Smooth muscle cell (in vitro differentiated cells): ENCODE results near the gene RHOBTB1. TPM values are rescaled to one million over a fixed set of nuclear protein-coding genes. Genes with fewer than 3 reads are reported as not detected.

Experiments
- DNase-seq: peaks from one replicate; lab custom pipeline; 2025; ENCODE audit not compliant: unreplicated experiment; lab: John Stamatoyannopoulos, UW
- H2AFZ ChIP-seq: fragments of 200-600 bp; sonication (generic); 2 replicates; pipeline ENCODE4 v1.6.0; 2016; ENCODE audit warnings: antibody characterized with exemption, low read depth, mild to moderate bottlenecking
- H3F3A ChIP-seq: fragments of 200-600 bp; sonication (generic); 2 replicates; pipeline ENCODE4 v1.6.0; 2017; ENCODE audit warnings: antibody characterized with exemption, low read depth
- H3K27ac ChIP-seq: fragments of 200-600 bp; sonication (generic); 2 replicates; pipeline ENCODE4 v1.5.1; 2016; ENCODE audit warnings: low read depth, mild to moderate bottlenecking
- H3K27me3 ChIP-seq: fragments of 200-600 bp; sonication (generic); 2 replicates; pipeline ENCODE4 v1.6.1; 2016; ENCODE audit warnings: low read depth, mild to moderate bottlenecking
- H3K36me3 ChIP-seq: fragments of 200-600 bp; sonication (generic); 2 replicates; pipeline ENCODE4 v1.5.1; 2016; ENCODE audit warnings: low read depth
- H3K4me1 ChIP-seq: fragments of 200-600 bp; sonication (generic); 2 replicates; pipeline ENCODE4 v1.5.1; 2016; ENCODE audit warnings: low read depth
- H3K4me2 ChIP-seq: fragments of 200-600 bp; sonication (generic); 2 replicates; pipeline ENCODE4 v1.6.0; 2016; ENCODE audit warnings: mild to moderate bottlenecking
- H3K4me3 ChIP-seq: fragments of 200-600 bp; sonication (generic); 2 replicates; pipeline ENCODE4 v1.5.1; 2016; ENCODE audit warnings: mild to moderate bottlenecking
- H3K79me2 ChIP-seq: fragments of 200-600 bp; sonication (generic); 2 replicates; pipeline ENCODE4 v1.6.0; 2016; ENCODE audit warnings: low read depth, mild to moderate bottlenecking
- H3K9ac ChIP-seq: fragments of 200-600 bp; sonication (generic); 2 replicates; pipeline ENCODE4 v1.6.0; 2016; ENCODE audit warnings: low read depth
- H3K9me3 ChIP-seq: fragments of 200-600 bp; sonication (generic); replicated peaks from 2 replicates; pipeline ENCODE4 v1.5.1; 2016; ENCODE audit warnings: low read depth
- H4K20me1 ChIP-seq: fragments of 200-600 bp; sonication (generic); 2 replicates; pipeline ENCODE4 v1.6.0; 2016; ENCODE audit warnings: low read depth
- WGBS: methylation state at CpG from one replicate; pipeline ENCODE4 v1.1.7; 2016; ENCODE audit warnings: low lambda C conversion rate; 5-methylcytosine and 5-hydroxymethylcytosine counted together
- polyA plus RNA-seq: library from polyadenylated mRNA; unstranded; fragments of >200 nt; fragmentation: Nextera tagmentation; extraction: Ambion mirVana; gene quantifications from 2 replicates; pipeline ENCODE4 v1.2.1, GENCODE V29; 2016
- total RNA-seq: library from RNA; depleted of rRNA; stranded (reverse); fragments of >200 nt; gene quantifications from 2 replicates; pipeline ENCODE4 v1.2.3, GENCODE V29; 2014
- TF ChIP-seq, protein P1 (sequence below): fragments of 200-600 bp; sonication (generic); IDR thresholded peaks from 2 replicates; pipeline ENCODE4 v1.5.1; 2017; ENCODE audit warnings: borderline replicate concordance, mild to moderate bottlenecking, antibody characterized with exemption; ENCODE audit not compliant: insufficient read depth, poor library complexity, severe bottlenecking

The RHOBTB1 gene
- total and polyA plus RNA-seq, 2 experiments from 2014 or later: 33.7 to 49.1 TPM

DNA sequence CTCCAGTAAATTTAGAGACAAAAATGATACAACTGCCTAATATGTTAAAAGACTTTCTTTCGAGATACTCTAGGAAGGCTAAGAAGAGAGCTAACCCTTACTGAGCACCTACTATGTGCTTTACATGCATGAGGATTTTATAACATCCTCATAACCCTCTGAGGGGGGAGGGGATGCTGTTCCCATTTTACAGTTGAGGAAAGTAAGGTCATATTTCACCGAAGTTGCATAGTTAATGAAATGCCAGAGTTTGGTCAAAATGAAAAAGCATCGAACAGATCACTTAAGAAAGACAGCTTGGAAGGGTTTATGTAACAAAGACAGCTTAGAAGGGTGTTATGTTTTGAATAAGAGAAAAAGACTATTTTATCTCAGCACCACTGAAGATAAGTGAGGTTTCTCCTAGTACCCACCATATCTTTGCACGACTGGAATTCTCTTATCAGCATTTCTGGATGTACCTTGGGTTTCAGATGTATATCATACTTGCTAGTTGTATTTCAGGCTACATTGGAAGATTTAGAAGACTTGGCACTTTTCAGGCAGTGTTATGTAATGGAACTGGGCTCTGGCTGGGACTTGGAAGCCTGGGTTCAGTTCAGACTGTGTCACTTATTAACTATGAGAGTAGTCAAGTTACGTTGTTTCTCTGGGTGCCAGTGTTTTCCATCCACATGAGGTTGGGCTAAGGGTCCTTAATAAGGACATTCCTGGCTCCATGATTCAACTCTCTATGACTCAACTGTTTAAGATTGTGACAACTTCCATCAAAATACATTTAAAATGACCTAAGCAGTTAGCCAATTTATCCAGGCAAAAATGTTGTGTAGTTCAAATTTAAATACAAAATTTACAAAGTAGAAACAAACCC, 6.0 kb downstream of the RHOBTB1 start:
- 74% methylated on average over 5 of the region's 5 CpGs for WGBS
- Histone ChIP-seq H3K4me1 (peaks cover 10% of the 10 kb centered on the region), H3F3A (peaks cover 4% of the 10 kb centered on the region), H4K20me1 (no peaks in the 10 kb centered on the region), H3K27me3 (no peaks in the 10 kb centered on the region), H3K9ac (no peak overlapping the region), H3K9me3 (no peaks in the 10 kb centered on the region), H3K79me2 (peaks cover 94% of the 10 kb centered on the region), H3K4me3 (no peak overlapping the region), H3K36me3 (peaks cover 4% of the 10 kb centered on the region), H3K27ac (peak overlapping the region; percentile 62), H3K4me2 (peak overlapping the region; percentile 30), H2AFZ (no peak overlapping the region)
- no peak for DNase-seq
- TF ChIP-seq, protein P1, sequence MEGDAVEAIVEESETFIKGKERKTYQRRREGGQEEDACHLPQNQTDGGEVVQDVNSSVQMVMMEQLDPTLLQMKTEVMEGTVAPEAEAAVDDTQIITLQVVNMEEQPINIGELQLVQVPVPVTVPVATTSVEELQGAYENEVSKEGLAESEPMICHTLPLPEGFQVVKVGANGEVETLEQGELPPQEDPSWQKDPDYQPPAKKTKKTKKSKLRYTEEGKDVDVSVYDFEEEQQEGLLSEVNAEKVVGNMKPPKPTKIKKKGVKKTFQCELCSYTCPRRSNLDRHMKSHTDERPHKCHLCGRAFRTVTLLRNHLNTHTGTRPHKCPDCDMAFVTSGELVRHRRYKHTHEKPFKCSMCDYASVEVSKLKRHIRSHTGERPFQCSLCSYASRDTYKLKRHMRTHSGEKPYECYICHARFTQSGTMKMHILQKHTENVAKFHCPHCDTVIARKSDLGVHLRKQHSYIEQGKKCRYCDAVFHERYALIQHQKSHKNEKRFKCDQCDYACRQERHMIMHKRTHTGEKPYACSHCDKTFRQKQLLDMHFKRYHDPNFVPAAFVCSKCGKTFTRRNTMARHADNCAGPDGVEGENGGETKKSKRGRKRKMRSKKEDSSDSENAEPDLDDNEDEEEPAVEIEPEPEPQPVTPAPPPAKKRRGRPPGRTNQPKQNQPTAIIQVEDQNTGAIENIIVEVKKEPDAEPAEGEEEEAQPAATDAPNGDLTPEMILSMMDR: no peak

DNA sequence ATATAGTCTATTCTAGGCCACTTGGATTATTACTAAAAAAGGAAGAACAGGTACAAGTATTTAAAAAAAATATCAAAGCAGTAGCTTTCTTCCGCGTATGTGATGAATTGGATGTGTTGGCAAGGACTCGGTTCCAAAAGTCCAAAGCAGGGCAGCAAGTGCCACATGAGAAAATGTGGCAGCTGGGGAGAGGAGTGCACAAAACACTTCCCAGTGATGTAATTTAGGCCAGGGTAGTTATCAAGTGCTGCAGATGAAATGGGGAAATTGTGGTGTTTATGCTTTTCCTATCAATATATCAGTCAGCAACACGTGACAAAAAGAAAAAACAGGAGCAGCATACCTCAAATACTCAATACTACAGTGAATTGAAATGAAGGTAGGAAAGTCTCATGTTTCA, 7.0 kb downstream of the RHOBTB1 start:
- Histone ChIP-seq H3K4me2 (no peak overlapping the region), H2AFZ (no peak overlapping the region), H3F3A (no peaks in the 10 kb centered on the region), H3K9me3 (no peaks in the 10 kb centered on the region), H3K79me2 (peaks cover 93% of the 10 kb centered on the region), H3K4me3 (no peak overlapping the region), H3K36me3 (peaks cover 8% of the 10 kb centered on the region), H3K27me3 (no peaks in the 10 kb centered on the region), H3K27ac (no peak overlapping the region), H3K9ac (no peak overlapping the region), H4K20me1 (no peaks in the 10 kb centered on the region), H3K4me1 (peaks cover 2% of the 10 kb centered on the region)
- TF ChIP-seq, protein P1: no peak
- DNase-seq: no peak
- WGBS: 94% methylated on average over 4 of the region's 4 CpGs

DNA sequence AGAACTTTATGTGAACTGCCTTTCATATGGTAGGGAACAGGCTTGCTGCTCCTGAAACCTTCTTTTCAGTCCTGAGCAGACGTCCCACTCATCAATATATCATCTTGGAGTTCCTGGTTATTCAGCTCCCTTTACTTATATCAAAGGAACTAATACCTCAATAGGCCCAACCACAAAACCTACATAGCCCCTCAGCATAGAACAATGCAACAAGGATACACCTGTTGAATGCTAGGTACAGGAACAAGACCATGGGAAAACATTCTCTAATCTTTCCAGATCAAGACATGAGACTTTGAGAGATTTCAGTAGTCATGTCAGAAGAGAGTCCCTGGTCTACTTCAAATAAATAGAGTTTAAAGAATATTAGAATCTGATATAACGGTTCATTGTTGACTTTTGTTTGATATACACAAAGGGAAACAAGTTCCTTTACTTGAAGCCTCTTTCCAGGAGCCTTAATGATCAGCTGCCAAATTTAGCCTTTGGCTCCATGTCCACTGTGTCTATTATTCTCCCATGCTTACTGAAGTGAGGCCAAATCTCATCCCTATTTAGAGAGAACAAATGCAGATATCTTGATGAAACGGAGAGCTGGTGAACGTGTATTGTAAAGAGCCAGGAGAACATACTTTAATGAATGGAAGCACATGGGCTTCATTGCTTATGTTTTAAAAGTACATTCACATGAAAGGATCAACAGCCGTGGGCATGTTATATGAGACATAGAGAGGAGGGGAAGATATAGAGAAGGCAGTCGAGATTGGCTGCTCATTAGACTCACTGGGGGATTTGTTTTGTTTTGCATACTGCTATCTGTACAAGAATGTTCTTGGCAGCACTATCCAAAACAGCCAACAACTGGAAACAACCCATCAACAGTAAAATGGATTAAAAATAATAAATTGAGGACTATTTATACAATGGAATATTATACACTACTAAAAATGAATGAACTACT, 9.5 kb downstream of the RHOBTB1 start:
- H3K9ac ChIP-seq: no peak overlapping the region
- H2AFZ ChIP-seq: no peak overlapping the region
- H3K27me3 ChIP-seq: no peaks in the 10 kb centered on the region
- no peak overlapping the region for H3K4me3 ChIP-seq
- peaks cover 1% of the 10 kb centered on the region for H3K4me1 ChIP-seq
- peaks cover 90% of the 10 kb centered on the region for H3K79me2 ChIP-seq
- no peaks in the 10 kb centered on the region for H3K9me3 ChIP-seq
- H4K20me1 ChIP-seq: no peaks in the 10 kb centered on the region
- WGBS: 94% methylated on average over 6 of the region's 6 CpGs
- H3K36me3 ChIP-seq: peaks cover 8% of the 10 kb centered on the region
- H3K4me2 ChIP-seq: no peak overlapping the region
- TF ChIP-seq, protein P1: no peak
- DNase-seq: no peak
- no peak overlapping the region for H3K27ac ChIP-seq
- H3F3A ChIP-seq: no peaks in the 10 kb centered on the region
